GM19328 (cell line): ENCODE measurements around the gene ANKRD1.
"Not testable (repeated sequence)": the region's sequence is repeated elsewhere in the genome, so short reads cannot be mapped to it uniquely, and the experiment has no call there.

Source experiments
- ATAC-seq: cut with Tn5 transposase; IDR thresholded peaks from one replicate; pipeline ENCODE4 v1.9.1; 2021; ENCODE audit warnings: mild to moderate bottlenecking, moderate library complexity; ENCODE audit not compliant: unreplicated experiment

Gene ANKRD1

GRCh38 chr10:90920986-90921666 is at the start of gene ANKRD1:
Gene ANKRD1, minus strand, starts transcription at chr10:90921087. Its CDS starts 60 bp downstream, at chr10:90921027.
- no peak for ATAC-seq

DNA sequence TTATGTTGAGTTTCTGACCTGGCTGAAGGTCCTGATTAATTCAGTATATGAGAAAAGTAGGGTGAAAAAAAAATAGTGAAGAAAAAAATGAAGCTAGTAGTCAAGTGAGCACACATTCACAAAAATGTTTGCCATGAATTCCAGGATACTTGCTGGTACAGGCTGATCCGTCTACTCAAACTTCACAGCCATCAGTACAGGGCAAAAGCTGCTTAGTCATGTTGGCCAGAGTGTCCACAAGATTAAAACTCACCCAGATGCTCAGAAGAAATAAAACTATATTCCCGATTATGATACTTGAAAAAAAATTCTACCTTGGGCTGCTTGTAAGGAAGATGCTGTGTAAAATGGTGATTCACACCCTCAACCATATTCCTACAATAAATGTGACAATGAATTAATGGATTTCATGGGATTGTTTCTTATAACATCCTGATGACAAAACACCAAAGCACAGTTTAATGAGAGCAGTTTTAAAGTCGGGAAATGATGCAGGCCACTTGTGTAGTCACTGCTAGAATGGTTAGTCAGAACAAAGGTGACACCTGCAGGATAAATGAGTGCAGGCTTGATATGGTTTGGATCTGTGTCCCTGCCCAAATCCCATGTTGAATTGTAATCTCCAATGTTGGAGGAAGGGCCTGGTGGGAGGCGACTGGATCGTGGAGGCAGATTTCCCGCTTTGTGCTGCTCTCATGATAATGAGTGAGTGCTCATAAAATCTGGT is 49.2 kb upstream of the ANKRD1 start:
- ATAC-seq = no peak

DNA sequence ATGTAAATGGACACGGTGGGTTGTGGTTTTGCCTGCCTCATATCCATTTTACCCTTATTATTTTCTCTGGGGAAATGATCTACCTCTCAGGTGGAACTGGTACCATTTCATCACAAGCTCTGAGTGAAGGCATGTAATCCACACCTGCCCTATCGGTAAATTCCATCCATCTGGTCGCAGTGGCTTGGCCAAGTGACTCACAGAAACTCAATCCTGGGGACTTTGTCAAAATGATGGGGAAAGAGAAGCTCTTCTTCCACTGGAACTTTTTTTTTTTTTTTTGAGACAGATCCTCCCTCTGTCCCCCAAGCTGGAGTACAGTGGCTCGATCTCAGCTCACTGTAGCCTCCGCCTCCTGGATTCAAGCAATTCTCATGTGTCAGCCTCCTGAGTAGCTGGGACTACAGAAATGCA is 48.2 kb upstream of the ANKRD1 start:
- ATAC-seq = no peak

- ATAC-seq = no peak
Observed at GRCh38 chr10:90968328-90969081, 47.6 kb upstream of the ANKRD1 start.

DNA sequence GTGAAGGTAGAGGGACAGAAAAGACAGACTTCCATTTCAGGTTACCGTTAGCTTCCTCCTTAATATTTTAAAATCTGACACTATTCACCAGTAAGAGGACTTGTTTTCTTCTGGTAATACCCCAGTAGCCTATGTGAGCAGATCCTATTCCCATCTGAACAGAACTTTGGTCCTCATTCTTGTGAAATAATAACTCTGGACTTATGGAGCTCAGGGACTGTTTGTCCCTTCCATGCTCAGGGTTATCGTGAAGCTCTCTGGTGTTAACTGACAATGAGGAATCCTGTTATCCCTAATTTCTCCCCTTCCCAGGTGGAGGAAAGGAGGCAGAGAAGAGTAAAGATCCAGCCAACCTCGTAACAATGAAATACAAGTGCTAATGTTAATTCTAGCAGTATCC is 47.0 kb upstream of the ANKRD1 start:
- no peak for ATAC-seq

DNA sequence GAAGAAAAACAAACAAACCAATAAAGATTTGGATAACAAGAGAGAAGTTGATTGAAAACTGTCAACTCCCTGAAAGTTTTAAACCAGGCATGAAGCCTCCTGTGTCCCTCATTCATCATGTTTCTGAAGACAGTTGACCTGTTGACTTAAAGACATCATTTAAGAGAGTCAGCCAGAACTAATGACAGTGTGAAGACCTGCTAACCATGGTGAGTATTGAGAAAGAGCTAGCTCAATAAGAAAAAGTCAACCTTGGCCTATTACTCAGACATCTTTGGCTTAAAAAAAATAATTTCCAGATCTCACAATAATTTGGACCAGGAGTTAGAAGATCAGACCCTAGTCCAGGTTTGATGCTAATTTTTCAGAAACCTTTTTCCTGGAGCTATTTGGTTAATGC is 45.3 kb upstream of the ANKRD1 start:
- no peak for ATAC-seq

DNA sequence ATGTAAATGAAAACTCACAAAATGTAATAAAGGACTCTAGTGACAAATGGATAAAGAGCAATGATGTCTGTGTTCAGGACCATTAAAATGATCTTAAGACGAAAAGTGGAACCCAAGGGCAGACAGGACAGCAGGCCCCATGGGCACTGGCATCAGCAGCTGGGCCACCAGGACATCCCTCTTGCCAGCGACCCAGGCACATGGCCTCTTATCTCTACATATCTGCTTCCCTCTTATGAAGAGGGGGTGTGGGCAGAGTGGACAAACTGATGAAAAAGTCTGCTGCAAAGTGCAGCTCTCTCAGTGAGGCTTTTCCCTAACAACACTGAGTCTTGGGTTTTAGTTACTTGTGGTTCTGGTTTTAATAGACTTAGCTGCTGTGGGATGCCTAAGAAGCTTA is 44.8 kb upstream of the ANKRD1 start:
- ATAC-seq = no peak

GRCh38 chr10:90964781-90965465 is 44.0 kb upstream of the ANKRD1 start:
- ATAC-seq = no peak

GRCh38 chr10:90963331-90963730 is 42.4 kb upstream of the ANKRD1 start:
- ATAC-seq = no peak

DNA sequence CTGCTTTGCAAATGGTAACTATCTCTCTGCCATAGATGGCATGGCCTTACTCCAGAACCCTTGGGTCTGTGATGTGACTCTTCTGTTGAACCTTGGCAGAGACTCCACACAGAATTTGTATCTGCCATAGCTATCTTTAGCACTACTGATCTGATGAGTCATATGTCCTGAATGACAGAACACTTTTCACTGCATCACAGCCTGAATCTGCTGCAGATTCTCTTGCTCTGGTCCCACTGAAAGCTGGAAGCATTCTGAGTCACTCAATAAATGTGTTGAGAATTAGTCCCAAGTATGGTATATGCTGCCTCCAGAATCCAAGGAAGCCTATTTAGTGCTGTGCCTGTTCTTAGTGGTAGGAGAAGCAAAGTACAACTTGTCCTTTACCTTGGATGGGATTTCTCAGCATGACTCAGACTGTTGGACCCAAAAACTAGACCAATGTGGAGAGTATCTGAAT is 39.5 kb upstream of the ANKRD1 start:
- ATAC-seq = no peak

DNA sequence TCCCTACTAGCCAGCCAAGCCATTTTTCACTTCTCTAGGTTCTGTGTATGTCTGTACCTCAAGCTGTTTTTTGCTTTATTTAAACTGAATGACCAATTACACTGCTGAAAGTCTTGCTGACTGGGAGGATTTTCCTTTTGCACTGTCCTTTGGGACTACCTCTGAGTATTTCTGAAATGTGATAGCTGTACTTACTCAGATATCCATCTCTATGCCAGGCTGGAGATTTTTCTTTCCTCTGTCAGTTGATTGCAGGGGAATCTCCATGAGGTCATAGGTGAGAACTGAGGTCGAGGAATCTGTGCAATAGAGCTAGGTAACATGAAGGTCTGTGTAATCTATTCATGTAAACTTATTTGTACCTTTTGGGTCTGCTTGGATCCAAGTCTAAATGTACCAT is 38.9 kb upstream of the ANKRD1 start:
- ATAC-seq = no peak

- no peak for ATAC-seq
Observed at GRCh38 chr10:90958781-90959180, 37.9 kb upstream of the ANKRD1 start.

- peak; percentile 55 for ATAC-seq
Observed at GRCh38 chr10:90947030-90947960, 26.4 kb upstream of the ANKRD1 start.

- ATAC-seq = no peak
Observed at GRCh38 chr10:90945491-90946070, 24.7 kb upstream of the ANKRD1 start.

- ATAC-seq = no peak
Observed at GRCh38 chr10:90944749-90945148, 23.9 kb upstream of the ANKRD1 start.

- not testable (repeated sequence) for ATAC-seq
Observed at GRCh38 chr10:90942980-90943379, 22.1 kb upstream of the ANKRD1 start.

DNA sequence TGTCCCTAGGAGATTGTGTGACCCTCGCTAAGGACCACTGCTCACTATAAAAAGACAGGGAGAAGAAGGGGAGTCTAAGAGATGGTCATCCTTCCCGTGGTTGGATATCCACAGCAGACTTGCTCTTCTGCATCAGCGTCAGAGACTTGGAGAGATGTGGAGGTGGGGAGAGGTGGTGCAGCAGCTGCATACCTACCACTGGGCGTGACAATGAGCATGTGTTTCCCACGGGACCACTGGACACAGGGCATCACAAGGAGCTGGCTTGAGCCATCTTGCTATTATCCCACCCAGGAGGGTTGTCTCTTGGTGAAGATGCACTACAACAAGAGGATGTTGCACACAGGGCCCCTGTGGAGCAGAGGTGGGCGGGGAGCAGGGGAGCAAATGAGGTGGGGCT is 18.8 kb upstream of the ANKRD1 start:
- no peak for ATAC-seq

GRCh38 chr10:90939116-90939515 is 18.2 kb upstream of the ANKRD1 start:
- ATAC-seq = no peak

- ATAC-seq = no peak
Observed at GRCh38 chr10:90937645-90938258, 16.9 kb upstream of the ANKRD1 start.
